SK-N-MC (cell line): ENCODE data around the gene SOSTDC1.

Experiments used
- DNase-seq: peaks from one replicate; pipeline ENCODE4 v3.0.0-alpha.2; 2011; ENCODE audit warnings: low read depth, low spot score
- H3K27ac ChIP-seq: fragments of 200-600 bp; sonication (generic); 2 replicates; pipeline ENCODE4 v1.5.1; 2016; ENCODE audit warnings: mixed run types
- H3K36me3 ChIP-seq: fragments of 200-600 bp; sonication (generic); 2 replicates; pipeline ENCODE4 v1.6.1; 2017; ENCODE audit warnings: antibody characterized with exemption, low read length, mixed read lengths; ENCODE audit not compliant: insufficient read depth
- H3K4me3 ChIP-seq: fragments of 200-600 bp; sonication (generic); 2 replicates; pipeline ENCODE4 v1.5.1; 2016
- H3K9ac ChIP-seq: fragments of 200-600 bp; sonication (generic); 2 replicates; pipeline ENCODE4 v1.8.0; 2017; ENCODE audit warnings: mixed run types, mixed read lengths; ENCODE audit not compliant: insufficient read length
- H3K9me3 ChIP-seq: fragments of 200-600 bp; sonication (generic); 2 replicates; pipeline ENCODE4 v1.6.1; 2017; ENCODE audit warnings: low read depth, mild to moderate bottlenecking, antibody characterized with exemption, low read length, moderate library complexity, mixed read lengths
- EZH2 ChIP-seq: fragments of 200-600 bp; sonication (generic); IDR thresholded peaks from one replicate; pipeline ENCODE4 v1.6.1; 2017; ENCODE audit warnings: antibody characterized with exemption
- FOXP2 ChIP-seq: optimal IDR thresholded peaks from 2 replicates; pipeline ENCODE3; 2011; ENCODE audit warnings: mild to moderate bottlenecking, moderate library complexity; ENCODE audit not compliant: insufficient read depth; ENCODE audit errors: extremely low read length, control extremely low read depth
- POLR2AphosphoS5 ChIP-seq: IDR thresholded peaks from 2 replicates; pipeline ENCODE4 v1.6.1; 2012; ENCODE audit warnings: mild to moderate bottlenecking, low read depth, low read length, borderline replicate concordance

SOSTDC1 gene

GRCh38 chr7:16428672-16429071 lies 36.9 kb downstream of the SOSTDC1 start:
- Histone ChIP-seq H3K27ac (no peak overlapping the region), H3K9me3 (no peaks in the 10 kb centered on the region), H3K36me3 (no peaks in the 10 kb centered on the region), H3K4me3 (no peak overlapping the region), H3K9ac (no peak overlapping the region)
- DNase-seq: no peak
- TF ChIP-seq FOXP2 (no peak), EZH2 (no peak), POLR2AphosphoS5 (no peak)

GRCh38 chr7:16428182-16428581 lies 37.4 kb downstream of the SOSTDC1 start:
- DNase-seq: no peak
- Histone ChIP-seq H3K9ac (no peak overlapping the region), H3K4me3 (no peak overlapping the region), H3K9me3 (no peaks in the 10 kb centered on the region), H3K27ac (no peak overlapping the region), H3K36me3 (no peaks in the 10 kb centered on the region)
- TF ChIP-seq EZH2: no peak
- no peak for TF ChIP-seq FOXP2
- no peak for TF ChIP-seq POLR2AphosphoS5

GRCh38 chr7:16423761-16424160 lies 41.8 kb downstream of the SOSTDC1 start:
- no peak overlapping the region for H3K9ac ChIP-seq
- H3K9me3 ChIP-seq: no peaks in the 10 kb centered on the region
- TF ChIP-seq FOXP2 (no peak), EZH2 (no peak), POLR2AphosphoS5 (no peak)
- no peak overlapping the region for H3K27ac ChIP-seq
- DNase-seq: no peak
- H3K4me3 ChIP-seq: no peak overlapping the region
- no peaks in the 10 kb centered on the region for H3K36me3 ChIP-seq

- TF ChIP-seq FOXP2 (no peak), POLR2AphosphoS5 (no peak), EZH2 (no peak)
- no peaks in the 10 kb centered on the region for H3K36me3 ChIP-seq
- H3K9ac ChIP-seq: no peak overlapping the region
- no peaks in the 10 kb centered on the region for H3K9me3 ChIP-seq
- no peak for DNase-seq
- no peak overlapping the region for H3K4me3 ChIP-seq
- no peak overlapping the region for H3K27ac ChIP-seq
Measured at GRCh38 chr7:16422917-16423316, 42.6 kb downstream of the SOSTDC1 start.

GRCh38 chr7:16422103-16422435 lies 43.5 kb downstream of the SOSTDC1 start:
- TF ChIP-seq EZH2 (no peak), FOXP2 (no peak), POLR2AphosphoS5 (no peak)
- no peak for DNase-seq
- Histone ChIP-seq H3K36me3 (no peaks in the 10 kb centered on the region), H3K4me3 (no peak overlapping the region), H3K9me3 (no peaks in the 10 kb centered on the region), H3K27ac (no peak overlapping the region), H3K9ac (no peak overlapping the region)

GRCh38 chr7:16421333-16422102 lies 44.0 kb downstream of the SOSTDC1 start, which contains the start of gene CRPPA:
TSS of gene CRPPA (minus strand) at chr7:16421538. CDS start at chr7:16421322, 216 bp downstream.
- TF ChIP-seq EZH2: no peak
- no peak for TF ChIP-seq FOXP2
- TF ChIP-seq POLR2AphosphoS5: no peak
- H3K27ac ChIP-seq: no peak within 1 kb of the TSS
- H3K4me3 ChIP-seq: no peak within 1 kb of the TSS
- no peak for DNase-seq
- no peak within 1 kb of the TSS for H3K9ac ChIP-seq
- no peaks in the 10 kb centered on the region for H3K9me3 ChIP-seq
- no peaks in the 10 kb centered on the region for H3K36me3 ChIP-seq

GRCh38 chr7:16420649-16421332 lies 44.7 kb downstream of the SOSTDC1 start:
- Histone ChIP-seq H3K9me3 (no peaks in the 10 kb centered on the region), H3K4me3 (no peak overlapping the region), H3K36me3 (no peaks in the 10 kb centered on the region), H3K27ac (no peak overlapping the region), H3K9ac (no peak overlapping the region)
- no peak for DNase-seq
- TF ChIP-seq POLR2AphosphoS5 (peak; percentile 37; the same call in 1 of the 2 replicates), FOXP2 (no peak)

GRCh38 chr7:16420329-16420648 lies 45.2 kb downstream of the SOSTDC1 start:
- Histone ChIP-seq H3K9ac (no peak overlapping the region), H3K36me3 (no peaks in the 10 kb centered on the region), H3K27ac (no peak overlapping the region), H3K4me3 (no peak overlapping the region), H3K9me3 (no peaks in the 10 kb centered on the region)
- TF ChIP-seq EZH2 (no peak), FOXP2 (no peak), POLR2AphosphoS5 (no peak)
- DNase-seq: no peak

- no peak for TF ChIP-seq POLR2AphosphoS5
- no peak for TF ChIP-seq FOXP2
- TF ChIP-seq EZH2: no peak
- no peaks in the 10 kb centered on the region for H3K9me3 ChIP-seq
- no peak overlapping the region for H3K27ac ChIP-seq
- DNase-seq: no peak
- no peaks in the 10 kb centered on the region for H3K36me3 ChIP-seq
- H3K4me3 ChIP-seq: no peak overlapping the region
- H3K9ac ChIP-seq: no peak overlapping the region
Measured at GRCh38 chr7:16419859-16420258, 45.7 kb downstream of the SOSTDC1 start.
